GM18519 (cell line): Measurements from ENCODE around the gene FAM53A.
A peak's percentile ranks its signal among the peaks of the same experiment; 100 is the strongest.
"Not testable (repeated sequence)": the region's sequence is repeated elsewhere in the genome, so short reads cannot be mapped to it uniquely, and the experiment has no call there.

ENCODE experiments used
- ATAC-seq: cut with Tn5 transposase; IDR thresholded peaks from one replicate; pipeline ENCODE4 v1.9.1; 2021; ENCODE audit warnings: mild to moderate bottlenecking, moderate library complexity; ENCODE audit not compliant: unreplicated experiment, low FRiP score

The FAM53A gene

GRCh38 chr4:1690698-1691097 is 6.6 kb upstream of the FAM53A start:
- no peak for ATAC-seq

GRCh38 chr4:1686440-1687036 is 2.4 kb upstream of the FAM53A start:
- no peak for ATAC-seq

GRCh38 chr4:1685235-1686150 is 1.4 kb upstream of the FAM53A start:
- ATAC-seq = no peak

- ATAC-seq = peak; percentile 10
Observed at GRCh38 chr4:1684506-1685234, 557 bp upstream of the FAM53A start.

- ATAC-seq = no peak
Observed at GRCh38 chr4:1683261-1683735, 815 bp downstream of the FAM53A start.

- no peak for ATAC-seq
Observed at GRCh38 chr4:1682860-1683259, 1.3 kb downstream of the FAM53A start.

- no peak for ATAC-seq
Observed at GRCh38 chr4:1678244-1678643, 5.9 kb downstream of the FAM53A start.

- no peak for ATAC-seq
Observed at GRCh38 chr4:1676605-1677525, 7.2 kb downstream of the FAM53A start.

- ATAC-seq = no peak
Observed at GRCh38 chr4:1675802-1676137, 8.3 kb downstream of the FAM53A start.

GRCh38 chr4:1675136-1675801 is 8.8 kb downstream of the FAM53A start:
- ATAC-seq = no peak

- no peak for ATAC-seq
Observed at GRCh38 chr4:1674682-1675081, 9.4 kb downstream of the FAM53A start.

- no peak for ATAC-seq
Observed at GRCh38 chr4:1673671-1674070, 10.4 kb downstream of the FAM53A start.

- not testable (repeated sequence) for ATAC-seq
Observed at GRCh38 chr4:1671011-1671410, 13.1 kb downstream of the FAM53A start.

GRCh38 chr4:1670279-1670678 is 13.8 kb downstream of the FAM53A start:
- no peak for ATAC-seq

- ATAC-seq = no peak
Observed at GRCh38 chr4:1669850-1670249, 14.3 kb downstream of the FAM53A start.

- no peak for ATAC-seq
Observed at GRCh38 chr4:1669270-1669669, 14.8 kb downstream of the FAM53A start.

- no peak for ATAC-seq
Observed at GRCh38 chr4:1668488-1668840, 15.6 kb downstream of the FAM53A start.

- ATAC-seq = no peak
Observed at GRCh38 chr4:1667273-1667672, 16.8 kb downstream of the FAM53A start.

GRCh38 chr4:1666391-1666790 is 17.7 kb downstream of the FAM53A start:
- no peak for ATAC-seq

GRCh38 chr4:1664141-1664540 is 20.0 kb downstream of the FAM53A start:
- ATAC-seq = no peak
